ENCODE data around the gene PAQR5. TPM values are rescaled to one million over a fixed set of nuclear protein-coding genes. Genes with fewer than 3 reads are reported as not detected.

The PAQR5 gene
- total RNA-seq, 1 experiment from 2014 or later: 4.9 TPM

DNA sequence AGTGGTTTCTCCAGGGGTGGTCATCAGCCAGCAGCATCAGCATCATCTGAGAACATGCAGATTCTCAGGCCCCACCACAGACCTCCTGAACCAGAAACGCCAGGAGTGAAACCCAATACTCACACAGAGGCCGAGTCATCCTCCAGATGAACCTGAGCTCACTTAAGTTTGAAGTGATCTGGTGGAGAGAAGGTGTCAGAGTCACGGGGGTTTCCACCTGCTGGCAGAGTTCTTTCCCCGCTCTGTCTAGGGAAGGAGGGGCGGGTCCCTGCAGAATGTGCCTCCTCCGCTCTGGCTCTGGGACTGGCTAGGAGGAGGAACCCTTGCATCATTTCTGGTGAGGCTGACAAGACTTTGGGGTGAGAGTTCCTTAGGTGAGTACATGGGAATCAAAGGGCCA, 102.1 kb downstream of the PAQR5 start:
- Histone ChIP-seq H4K20me1 (ENCODE audit: insufficient read depth) (no peaks in the 10 kb centered on the region), H2AFZ (no peak overlapping the region), H3K4me3 (no peak overlapping the region), H3F3A (ENCODE audit: insufficient read depth, low read depth) (no peaks in the 10 kb centered on the region), H3K9me2 (ENCODE audit: insufficient read depth) (no peaks in the 10 kb centered on the region), H3K27ac (no peak overlapping the region), H3K79me2 (ENCODE audit: low read depth) (no peaks in the 10 kb centered on the region), H3K27me3 (ENCODE audit: insufficient read depth, low read depth) (no peaks in the 10 kb centered on the region), H3K9me3 (ENCODE audit: insufficient read depth, low read depth) (no peaks in the 10 kb centered on the region), H3K36me3 (ENCODE audit: low read depth) (no peaks in the 10 kb centered on the region), H3K4me2 (no peak overlapping the region), H3K4me1 (replicated peaks; ENCODE audit: insufficient read depth) (no peaks in the 10 kb centered on the region)
- no peak for TF ChIP-seq CTCF (conservative IDR thresholded peaks at IDR 0.05)
- TF ChIP-seq EZH2 (IDR thresholded peaks at IDR 0.05; ENCODE audit: low read depth): no peak
- intact Hi-C loops (cut with micrococcal nuclease; ENCODE audit: unreplicated experiment): no loop called here
- no TSS peak for BruUV-seq (replicated peaks)
- no peak for DNase-seq
- POLR2A ChIA-PET (ENCODE audit: unreplicated experiment): no interaction called here
- CTCF ChIA-PET: no interaction called here

DNA sequence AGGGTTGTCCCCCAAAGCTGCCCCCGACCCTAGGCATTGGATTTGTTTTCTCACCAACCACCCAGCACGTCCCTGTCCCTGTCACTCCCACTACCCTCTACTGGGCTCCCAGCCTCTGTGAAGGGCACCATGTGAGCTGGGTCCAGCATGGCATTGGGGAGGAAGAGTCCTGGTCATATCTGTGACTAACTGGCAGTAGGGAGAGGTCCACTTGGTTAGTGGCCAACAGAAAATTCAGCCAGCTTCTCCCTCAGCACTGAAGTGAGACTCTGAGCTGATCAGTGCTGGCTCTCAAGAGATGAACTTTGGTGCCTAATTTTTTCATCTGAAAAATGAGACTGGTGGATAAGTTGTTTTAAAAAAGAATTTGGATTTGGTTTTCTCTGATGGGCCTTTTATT, 104.1 kb downstream of the PAQR5 start:
- BruUV-seq (replicated peaks): no TSS peak
- POLR2A ChIA-PET (ENCODE audit: unreplicated experiment): no interaction called here
- intact Hi-C loops (cut with micrococcal nuclease; ENCODE audit: unreplicated experiment): no loop called here

DNA sequence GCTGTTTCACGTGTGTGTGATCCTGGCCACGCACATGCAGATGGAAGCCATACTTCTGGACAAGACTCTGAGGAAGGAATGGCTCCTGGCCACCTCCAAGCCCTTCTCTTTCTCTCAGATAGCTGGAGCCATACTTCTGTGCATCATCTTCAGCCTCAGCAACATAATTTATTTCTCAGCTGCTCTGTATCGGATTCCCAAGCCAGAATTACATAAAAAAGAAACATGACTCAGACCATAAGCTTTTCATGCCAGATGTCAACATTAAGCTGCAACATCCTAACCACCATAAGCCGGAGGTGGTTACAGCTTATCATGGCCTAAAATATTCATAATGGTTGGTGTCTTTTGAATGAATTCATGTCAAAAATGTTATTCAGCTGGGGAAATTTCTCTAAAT, 104.9 kb downstream of the PAQR5 start:
- no peak overlapping the region for H3K27ac ChIP-seq
- no peak overlapping the region for H3K4me2 ChIP-seq
- BruUV-seq (replicated peaks): no TSS peak
- ChIA-PET POLR2A (ENCODE audit: unreplicated experiment) (interaction anchor here (0.6 kb wide), 1 partner anchor 244 kb away, joined by 10 read pairs; no protein-coding TSS in a partner anchor), CTCF (no interaction called here)
- no peaks in the 10 kb centered on the region for H4K20me1 ChIP-seq (ENCODE audit: insufficient read depth)
- no peaks in the 10 kb centered on the region for H3K9me3 ChIP-seq (ENCODE audit: insufficient read depth, low read depth)
- peaks cover 4% of the 10 kb centered on the region; the same call in 1 of the 2 replicates for H3F3A ChIP-seq (ENCODE audit: insufficient read depth, low read depth)
- TF ChIP-seq CTCF (conservative IDR thresholded peaks at IDR 0.05): no peak
- no peak for TF ChIP-seq EZH2 (IDR thresholded peaks at IDR 0.05; ENCODE audit: low read depth)
- H3K4me1 ChIP-seq (replicated peaks; ENCODE audit: insufficient read depth): 0 out of 2 replicates have a peak, but pooled peaks cover 8% of the 10 kb centered on the region
- no peak overlapping the region for H2AFZ ChIP-seq
- H3K4me3 ChIP-seq: no peak overlapping the region
- H3K27me3 ChIP-seq (ENCODE audit: insufficient read depth, low read depth): no peaks in the 10 kb centered on the region
- DNase-seq: no peak
- no peaks in the 10 kb centered on the region for H3K9me2 ChIP-seq (ENCODE audit: insufficient read depth)
- no peaks in the 10 kb centered on the region for H3K79me2 ChIP-seq (ENCODE audit: low read depth)
- no peaks in the 10 kb centered on the region for H3K36me3 ChIP-seq (ENCODE audit: low read depth)
- intact Hi-C loops (cut with micrococcal nuclease; ENCODE audit: unreplicated experiment): no loop called here

More for the DNA sequence above, 104.1 kb downstream of the PAQR5 start:
- Histone ChIP-seq H3K36me3 (ENCODE audit: low read depth) (no peaks in the 10 kb centered on the region), H3K79me2 (ENCODE audit: low read depth) (no peaks in the 10 kb centered on the region), H3K4me2 (no peak overlapping the region), H4K20me1 (ENCODE audit: insufficient read depth) (no peaks in the 10 kb centered on the region), H3K9me3 (ENCODE audit: insufficient read depth, low read depth) (no peaks in the 10 kb centered on the region), H3K27me3 (ENCODE audit: insufficient read depth, low read depth) (no peaks in the 10 kb centered on the region), H3K9me2 (ENCODE audit: insufficient read depth) (no peaks in the 10 kb centered on the region), H2AFZ (no peak overlapping the region), H3F3A (ENCODE audit: insufficient read depth, low read depth) (peaks cover 4% of the 10 kb centered on the region; the same call in 1 of the 2 replicates), H3K4me3 (no peak overlapping the region), H3K27ac (no peak overlapping the region), H3K4me1 (replicated peaks; ENCODE audit: insufficient read depth) (0 out of 2 replicates have a peak, but pooled peaks cover 5% of the 10 kb centered on the region)
- no peak for DNase-seq
- CTCF ChIA-PET: no interaction called here
- TF ChIP-seq CTCF (conservative IDR thresholded peaks at IDR 0.05) (no peak), EZH2 (IDR thresholded peaks at IDR 0.05; ENCODE audit: low read depth) (no peak)
